ENCODE measurements around the gene OGFOD3.
"Not testable (repeated sequence)": the region's sequence is repeated elsewhere in the genome, so short reads cannot be mapped to it uniquely, and the experiment has no call there.

Gene OGFOD3

DNA sequence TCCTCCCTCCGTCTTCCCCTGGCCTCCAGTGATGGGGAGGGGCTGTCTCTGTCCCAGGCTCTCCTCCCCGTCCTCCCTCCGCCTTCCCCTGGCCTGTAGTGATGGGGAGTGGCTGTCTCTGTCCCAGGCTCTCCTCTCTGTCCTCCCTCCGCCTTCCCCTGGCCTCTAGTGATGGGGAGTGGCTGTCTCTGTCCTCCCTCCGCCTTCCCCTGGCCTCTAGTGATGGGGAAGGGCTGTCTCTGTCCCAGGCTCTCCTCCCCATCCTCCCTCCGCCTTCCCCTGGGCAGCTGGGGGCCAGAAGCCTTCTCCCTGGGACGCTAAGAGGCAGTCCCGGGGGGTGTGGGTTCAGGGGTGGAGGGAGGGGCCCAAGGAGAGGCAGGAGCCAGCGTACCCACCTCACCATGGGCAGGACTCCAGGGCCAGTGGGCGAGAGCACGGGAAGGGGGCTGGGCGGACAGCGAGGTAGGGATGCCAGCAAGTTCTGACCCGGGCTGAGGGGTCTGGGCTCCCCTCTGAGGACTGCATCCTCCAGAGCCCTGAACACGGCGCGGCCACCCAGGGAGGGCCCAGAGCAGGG, 32.0 kb downstream of the OGFOD3 start:
- no peak for DNase-seq

DNA sequence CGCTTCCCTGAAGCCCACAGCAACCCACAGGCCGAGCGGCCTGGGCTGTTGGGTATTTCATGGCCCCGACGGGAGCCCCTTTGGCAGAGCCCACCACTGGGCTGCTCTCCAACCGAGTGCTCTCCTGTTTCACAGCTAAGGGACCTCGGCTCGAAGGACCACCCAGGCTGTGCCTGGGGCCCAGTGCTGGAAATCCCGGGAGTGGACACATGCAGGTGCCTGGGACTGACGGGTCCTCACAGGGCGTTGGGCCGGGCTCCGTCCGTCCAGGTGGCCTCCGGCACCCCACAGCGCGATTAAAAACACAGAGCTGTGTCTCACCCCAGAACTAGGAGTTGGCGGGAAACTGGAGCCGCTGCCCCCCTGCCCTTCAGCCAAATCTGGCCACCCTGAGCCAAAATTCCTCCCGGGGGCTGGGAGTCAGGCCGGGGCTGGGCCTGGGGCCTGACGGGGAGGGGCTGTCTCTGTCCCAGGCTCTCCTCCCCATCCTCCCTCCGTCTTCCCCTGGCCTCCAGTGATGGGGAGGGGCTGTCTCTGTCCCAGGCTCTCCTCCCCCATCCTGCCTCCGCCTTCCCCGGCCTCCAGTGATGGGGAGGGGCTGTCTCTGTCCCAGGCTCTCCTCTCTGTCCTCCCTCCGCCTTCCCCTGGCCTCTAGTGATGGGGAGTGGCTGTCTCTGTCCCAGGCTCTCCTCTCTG, 32.7 kb downstream of the OGFOD3 start:
- no peak for DNase-seq

DNA sequence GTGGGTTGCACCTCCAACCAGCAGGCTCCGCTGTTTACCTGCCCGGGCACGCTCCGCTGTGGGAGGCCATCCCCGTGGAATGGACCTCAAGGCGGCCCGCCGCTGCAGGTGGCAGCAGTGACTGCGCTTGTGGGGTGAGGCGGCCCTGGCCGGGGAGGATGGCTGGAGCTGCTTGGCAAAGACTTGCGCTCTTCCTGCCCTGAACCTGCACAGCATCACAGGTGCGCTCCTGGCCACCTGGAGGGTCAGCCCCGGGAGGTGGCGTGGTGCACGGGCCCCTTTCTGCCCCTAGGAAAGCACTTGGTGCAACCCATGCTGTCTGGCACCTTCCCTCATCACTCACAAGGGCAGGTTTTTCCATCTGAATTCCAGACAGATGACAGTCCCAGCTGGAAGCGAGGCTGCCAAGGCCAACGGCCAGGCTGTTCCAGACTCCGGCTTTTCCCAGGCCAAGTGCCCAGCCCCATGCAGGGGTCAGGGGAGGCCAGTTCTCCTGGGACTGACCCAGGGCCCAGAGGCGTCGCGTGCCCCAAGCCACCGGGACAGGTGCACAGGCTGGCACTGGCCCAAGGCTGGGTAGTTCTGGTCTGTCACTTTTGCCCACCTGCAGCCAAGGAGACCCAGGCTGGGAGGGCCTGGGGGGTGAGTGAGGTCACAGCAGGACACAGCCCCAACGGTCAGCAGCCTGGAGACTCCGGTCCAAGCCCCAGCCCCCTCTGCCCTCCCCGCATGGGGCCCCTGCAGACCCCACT, 33.5 kb downstream of the OGFOD3 start:
- no peak for DNase-seq

DNA sequence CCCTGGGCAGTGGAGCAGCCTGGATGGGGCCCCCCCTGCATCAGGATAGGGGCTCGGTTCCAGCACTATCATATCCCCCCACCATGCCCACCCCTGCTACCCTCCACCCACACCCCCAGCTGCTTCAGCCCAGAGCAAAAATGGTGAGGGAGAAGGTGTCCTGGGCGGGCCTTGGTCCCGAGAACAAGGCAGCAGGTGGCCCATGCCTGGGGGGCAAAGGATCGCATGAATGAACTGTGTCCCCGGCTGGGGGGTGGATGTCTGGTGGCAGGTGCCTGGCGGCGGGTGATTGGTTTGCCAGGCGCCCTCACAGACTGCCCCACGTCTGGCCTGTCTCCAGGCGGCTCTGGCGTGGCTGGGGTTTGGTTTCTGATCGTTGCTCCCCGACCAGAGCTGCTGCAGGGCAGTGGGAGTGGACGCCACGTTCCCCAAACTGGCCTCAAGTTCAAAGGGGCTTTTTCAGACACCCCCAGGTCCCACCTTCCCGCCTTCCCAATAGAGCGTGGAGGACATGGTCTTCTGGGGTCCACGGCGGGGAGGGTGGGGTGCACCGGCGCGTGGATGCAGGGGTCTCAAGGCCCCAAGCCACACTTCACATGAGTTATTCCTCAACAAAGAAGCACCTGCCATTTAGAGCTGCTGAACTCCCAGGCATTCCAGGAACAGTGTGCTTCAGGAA, 34.2 kb downstream of the OGFOD3 start:
- no peak for DNase-seq

DNA sequence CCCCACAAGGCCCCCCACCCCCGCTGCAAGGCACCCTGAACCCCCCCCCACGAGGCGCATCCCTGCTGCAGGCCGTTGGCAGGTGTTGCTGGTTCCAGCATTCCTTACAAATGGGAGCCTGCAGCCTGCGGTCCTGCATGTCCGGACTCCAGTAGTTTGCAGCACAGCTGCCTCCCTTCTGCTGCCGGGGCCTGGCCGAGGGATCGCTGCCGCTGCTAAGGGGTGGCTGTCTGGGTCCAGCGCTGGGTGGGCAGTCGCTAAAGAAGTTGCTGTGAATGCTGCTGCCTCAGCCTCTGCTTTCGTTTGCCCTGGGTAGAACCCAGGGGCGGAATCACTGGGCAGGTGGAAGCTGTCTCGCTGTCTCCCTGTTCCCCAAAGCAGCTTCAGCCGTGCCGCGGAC, 35.0 kb downstream of the OGFOD3 start:
- no peak for DNase-seq

DNA sequence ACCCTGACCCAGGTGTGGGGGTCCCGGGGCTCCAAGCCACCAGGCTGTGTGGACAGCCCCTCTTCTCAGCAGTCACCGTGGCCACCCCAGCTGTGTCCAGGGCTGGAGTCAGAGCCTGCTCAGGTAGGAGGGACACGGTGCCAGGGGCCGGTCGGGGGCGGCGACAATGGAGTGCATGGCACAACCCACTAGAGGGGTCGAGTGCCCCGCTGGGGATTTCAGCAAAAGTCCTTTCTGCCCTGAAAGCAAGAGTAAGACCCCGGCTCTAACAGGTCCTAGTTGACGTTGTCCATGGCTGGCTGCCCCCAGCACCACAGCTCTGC, 35.5 kb downstream of the OGFOD3 start:
- DNase-seq: no peak

DNA sequence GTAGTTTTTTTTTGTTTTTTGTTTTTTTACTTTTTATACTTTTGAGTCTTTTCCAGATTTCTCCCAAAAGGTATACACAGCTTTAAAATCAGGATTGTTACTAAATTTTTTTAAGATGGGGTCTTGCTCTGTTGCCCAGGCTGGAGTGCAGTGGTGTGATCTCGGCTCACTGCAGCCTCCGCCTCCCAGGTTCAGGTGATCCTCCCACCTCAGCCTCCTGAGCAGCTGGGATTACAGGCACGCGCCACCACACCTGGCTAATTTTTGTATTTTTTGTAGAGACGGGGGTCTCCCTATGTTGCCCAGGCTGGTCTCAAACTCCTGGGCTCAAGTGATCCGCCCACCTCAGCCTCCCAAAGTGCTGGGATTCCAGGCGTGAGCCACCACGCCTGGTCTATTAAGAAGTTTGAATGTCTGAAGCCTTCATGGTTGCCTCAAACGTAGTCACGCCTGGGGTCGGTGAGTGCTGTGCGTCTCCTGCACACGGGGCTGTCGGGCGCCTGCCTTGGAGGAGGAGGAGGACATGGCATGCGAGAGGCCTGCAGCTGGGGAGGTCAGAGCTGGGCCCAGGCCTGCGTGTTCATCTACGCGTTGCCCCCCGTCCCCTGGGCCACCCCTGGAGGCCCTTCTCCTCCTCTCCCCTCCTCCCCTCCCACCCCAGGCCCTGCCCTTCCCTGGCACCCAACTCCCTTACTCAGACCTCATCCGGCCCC, 36.0 kb downstream of the OGFOD3 start:
- not testable (repeated sequence) for DNase-seq

DNA sequence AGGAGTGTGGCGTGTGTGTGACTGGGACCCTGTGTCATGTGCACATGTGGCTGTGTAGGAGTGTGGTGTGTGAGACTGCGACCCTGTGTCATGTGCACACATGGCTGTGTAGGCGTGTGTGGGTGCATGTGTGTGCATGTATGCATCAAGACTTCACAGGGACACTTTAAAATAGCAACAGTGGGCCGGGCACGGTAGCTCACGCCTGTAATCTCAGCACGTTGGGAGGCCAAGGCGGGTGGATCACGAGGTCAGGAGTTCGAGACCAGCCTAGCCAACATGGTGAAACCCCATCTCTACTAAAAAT, 36.7 kb downstream of the OGFOD3 start:
- DNase-seq: not testable (repeated sequence)

DNA sequence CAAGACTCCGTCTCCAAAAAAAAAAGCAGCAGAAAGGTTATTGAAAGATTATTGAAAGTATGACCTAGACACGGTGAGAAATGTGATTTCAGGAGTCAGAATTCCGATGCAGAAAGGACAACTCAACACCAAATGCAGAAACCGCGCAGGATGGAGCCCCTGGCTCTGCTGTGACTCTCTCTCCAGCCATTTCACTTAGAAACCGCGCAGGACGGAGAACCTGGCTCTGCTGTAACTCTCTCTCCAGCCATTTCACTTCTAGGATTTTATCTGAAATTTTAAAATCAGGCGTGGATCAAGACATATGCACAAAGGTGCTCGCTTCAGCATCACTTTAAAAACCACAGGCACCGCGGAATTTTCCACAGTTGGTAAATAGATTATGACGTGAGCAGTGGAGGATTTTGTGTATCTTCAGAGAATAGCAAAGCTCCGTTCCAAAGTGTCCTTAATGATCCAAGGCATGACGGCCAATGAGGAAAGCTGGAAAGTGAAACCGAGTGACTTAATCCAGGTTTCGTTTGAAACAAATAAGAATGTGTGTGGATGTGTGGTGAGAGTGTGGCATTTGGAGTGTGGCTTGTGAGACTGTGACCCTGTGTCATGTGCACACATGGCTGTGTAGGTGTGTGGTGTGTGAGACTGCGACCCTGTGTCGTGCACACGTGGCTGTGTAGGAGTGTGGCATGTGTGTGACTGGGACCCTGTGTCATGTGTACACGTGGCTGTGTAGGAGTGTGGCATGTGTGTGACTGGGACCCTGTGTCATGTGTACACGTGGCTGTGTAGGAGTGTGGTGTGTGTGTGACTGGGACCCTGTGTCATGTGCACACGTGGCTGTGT, 37.3 kb downstream of the OGFOD3 start:
- no peak for DNase-seq

DNA sequence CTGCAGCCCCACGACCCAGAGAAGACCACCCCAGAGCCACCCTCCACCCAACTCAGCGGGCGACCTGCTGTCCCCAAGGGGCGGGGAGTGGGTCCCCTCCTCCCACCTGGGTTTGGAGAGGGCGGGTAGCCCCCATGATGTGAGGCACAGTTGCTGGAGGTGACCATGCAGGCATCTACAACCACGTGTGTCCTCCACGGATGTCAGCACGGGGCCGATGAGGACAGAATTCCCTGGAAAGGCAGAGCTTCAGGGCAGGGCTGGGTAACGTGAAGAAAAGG, 39.7 kb downstream of the OGFOD3 start:
- DNase-seq: no peak

DNA sequence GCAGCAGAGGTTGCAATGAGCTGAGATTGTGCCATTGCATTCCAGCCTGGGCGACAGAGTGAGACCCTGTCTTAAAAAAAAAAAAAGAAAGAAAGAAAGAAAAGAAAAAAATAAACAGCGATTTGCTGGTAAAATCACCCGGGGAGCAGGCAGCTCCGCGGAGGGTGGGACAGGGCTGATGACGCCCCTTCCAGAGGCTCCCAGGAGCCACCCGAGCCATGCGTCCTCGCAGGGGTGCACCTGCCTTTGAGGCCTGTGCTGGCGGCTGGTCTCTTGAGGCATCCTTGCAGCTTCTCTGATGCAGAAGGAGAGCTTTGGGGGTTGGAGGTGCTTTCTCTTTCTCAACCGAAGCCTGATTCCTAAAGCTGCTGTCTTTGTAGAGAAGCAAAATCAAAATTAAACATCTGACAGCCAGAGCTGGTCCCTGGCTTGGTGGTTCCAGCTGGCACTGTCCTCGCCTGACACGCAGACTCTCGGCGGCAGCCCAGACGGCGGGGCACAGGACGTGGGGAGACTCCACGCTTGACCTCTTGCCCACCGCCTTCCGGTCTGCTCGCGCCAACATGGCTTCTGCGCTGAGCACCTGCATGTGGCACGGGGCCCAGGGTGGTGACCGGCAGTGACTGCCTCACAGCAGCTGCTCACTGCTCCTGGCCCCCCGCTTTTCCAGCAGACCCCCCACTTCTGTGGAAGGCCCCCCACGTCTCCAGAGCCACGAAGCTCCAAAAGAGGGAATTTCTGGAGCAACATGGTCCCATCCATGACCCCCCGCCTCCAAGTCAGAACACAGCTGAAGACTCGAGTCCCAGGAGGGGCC, 40.3 kb downstream of the OGFOD3 start:
- no peak for DNase-seq

DNA sequence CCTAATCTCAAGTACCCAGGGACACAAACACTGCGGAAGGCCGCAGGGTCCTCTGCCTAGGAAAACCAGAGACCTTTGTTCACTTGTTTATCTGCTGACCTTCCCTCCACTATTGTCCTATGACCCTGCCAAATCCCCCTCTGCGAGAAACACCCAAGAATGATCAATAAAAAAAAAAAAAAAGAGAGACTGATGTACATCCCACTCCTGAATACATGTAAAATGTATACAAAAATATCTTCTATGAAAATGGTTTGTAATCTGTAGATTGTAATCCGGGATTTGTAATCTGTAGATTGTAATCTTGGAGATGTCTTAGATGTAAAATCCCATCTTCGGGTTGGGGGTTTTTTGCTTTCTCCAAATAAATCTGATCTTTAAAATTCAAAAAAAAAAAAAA, 41.1 kb downstream of the OGFOD3 start:
- not testable (repeated sequence) for DNase-seq

DNA sequence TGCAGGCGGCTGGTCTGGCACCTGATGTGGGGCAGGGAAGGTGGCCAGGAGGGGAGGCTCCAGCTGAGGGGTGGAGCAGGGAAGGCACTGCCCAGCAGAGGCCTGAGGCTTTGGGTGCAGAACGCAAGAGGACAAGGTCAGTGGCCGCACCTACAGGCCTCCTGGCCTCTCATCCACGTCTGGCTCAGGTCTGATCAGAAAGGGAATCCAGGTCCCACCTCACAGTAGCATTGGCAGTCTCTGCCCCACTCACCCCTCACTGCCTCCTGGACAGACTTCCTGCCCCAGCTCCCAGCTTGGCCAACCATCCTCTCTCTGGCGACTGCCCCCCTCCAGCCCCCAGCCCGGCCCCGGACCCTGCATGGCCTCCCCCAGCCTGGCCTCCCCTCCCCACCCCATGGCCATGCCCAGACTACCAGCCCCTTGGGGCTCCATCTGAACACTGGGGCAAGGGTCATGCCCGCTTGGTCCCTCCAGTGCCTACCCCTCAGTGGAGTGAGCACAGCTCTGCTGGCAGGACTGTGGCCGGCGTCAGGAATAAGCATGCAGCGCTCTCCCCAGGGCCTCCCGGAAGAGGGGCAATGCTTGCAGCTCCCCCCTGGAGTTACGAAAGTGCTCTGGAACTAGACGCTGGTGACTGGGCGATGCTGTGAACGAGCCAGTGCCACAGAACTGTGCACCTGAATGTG, 42.2 kb downstream of the OGFOD3 start:
- DNase-seq: no peak

DNA sequence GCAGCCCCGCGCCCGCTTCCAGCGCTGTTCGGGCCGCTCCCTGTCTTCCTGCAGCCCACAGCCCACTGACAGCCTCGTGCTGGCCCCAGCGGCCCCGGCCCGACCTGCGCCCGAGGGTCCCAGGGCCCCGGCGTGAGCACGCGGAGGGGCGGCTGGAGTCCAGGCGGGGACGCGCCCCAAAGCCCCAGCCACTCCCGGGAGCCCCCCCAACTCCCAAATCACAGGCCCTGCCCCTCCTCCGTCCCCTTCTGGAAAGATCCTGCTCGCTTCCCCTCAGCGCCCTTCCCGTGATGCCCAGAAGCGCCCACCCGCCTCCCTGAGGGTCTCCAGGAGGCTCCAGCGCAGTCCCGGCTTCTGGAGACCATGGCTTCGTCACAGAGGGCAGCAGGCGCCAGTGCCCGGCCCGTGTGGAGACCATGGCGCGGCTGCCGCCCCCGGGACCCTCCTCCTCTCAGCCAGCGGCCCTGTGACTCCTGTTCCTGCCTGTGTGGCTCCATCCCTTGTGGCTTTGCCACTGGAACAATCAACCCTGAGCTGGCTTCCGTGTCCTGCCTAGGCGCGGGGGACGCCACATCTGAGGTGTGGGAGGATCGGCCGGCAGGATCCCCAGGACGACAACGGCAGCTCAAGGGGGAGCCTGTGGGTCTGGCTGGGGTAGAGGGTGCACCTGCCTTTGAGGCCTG, 42.9 kb downstream of the OGFOD3 start:
- no peak for DNase-seq

DNA sequence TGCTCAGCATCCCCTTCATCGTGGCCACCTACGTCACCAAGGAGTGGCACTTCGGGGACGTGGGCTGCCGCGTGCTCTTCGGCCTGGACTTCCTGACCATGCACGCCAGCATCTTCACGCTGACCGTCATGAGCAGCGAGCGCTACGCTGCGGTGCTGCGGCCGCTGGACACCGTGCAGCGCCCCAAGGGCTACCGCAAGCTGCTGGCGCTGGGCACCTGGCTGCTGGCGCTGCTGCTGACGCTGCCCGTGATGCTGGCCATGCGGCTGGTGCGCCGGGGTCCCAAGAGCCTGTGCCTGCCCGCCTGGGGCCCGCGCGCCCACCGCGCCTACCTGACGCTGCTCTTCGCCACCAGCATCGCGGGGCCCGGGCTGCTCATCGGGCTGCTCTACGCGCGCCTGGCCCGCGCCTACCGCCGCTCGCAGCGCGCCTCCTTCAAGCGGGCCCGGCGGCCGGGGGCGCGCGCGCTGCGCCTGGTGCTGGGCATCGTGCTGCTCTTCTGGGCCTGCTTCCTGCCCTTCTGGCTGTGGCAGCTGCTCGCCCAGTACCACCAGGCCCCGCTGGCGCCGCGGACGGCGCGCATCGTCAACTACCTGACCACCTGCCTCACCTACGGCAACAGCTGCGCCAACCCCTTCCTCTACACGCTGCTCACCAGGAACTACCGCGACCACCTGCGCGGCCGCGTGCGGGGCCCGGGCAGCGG, 43.6 kb downstream of the OGFOD3 start:
- no peak for DNase-seq

DNA sequence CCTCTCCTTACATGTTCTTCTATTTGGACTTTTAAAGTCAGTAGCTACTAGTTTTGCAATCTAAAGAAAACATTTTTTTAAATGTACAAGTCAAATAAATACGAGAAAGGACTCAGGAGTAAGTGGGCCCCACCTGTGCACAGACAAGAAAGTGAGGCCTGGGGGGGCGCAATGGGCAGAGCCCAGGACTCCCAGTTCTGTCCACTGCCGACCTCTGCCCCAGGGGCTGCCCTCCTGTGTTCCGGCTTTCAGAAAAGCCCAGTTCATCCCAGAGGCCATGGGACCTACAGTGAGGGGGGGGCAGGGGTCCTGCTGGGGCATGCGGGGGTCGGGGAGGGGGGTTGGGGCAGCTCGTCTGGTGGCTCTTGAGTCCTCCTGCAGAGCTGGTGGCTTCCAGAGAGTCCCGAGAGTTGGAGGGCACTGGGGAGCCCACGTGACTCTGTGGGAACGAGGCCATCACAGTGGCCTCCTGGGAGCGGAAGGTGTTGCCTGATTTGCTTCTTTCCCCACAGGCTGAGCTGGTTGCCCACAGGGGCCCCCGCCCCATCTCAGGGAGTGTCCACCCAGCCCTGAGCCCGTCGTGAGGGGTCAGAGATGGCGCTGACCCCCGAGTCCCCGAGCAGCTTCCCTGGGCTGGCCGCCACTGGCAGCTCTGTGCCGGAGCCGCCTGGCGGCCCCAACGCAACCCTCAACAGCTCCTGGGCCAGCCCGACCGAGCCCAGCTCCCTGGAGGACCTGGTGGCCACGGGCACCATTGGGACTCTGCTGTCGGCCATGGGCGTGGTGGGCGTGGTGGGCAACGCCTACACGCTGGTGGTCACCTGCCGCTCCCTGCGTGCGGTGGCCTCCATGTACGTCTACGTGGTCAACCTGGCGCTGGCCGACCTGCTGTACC, 44.4 kb downstream of the OGFOD3 start:
- no peak for DNase-seq

DNA sequence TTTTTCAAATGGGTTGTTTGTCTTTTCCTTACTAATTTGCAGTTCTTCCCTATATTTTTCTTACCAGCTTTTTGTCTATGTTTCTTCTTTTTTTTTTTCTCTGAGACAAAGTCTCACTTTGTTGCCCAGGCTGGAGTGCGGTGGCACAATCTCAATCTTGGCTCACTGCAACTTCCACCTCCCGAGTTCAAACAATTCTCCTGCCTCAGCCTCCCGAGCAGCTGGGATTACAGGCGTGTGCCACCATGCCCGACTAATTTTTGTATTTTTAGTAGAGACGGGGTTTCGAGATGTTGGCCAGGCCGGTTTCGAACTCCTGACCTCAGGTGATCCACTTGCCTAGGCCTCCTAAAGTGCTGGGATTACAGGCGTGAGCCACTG, 45.3 kb downstream of the OGFOD3 start:
- DNase-seq: not testable (repeated sequence)

DNA sequence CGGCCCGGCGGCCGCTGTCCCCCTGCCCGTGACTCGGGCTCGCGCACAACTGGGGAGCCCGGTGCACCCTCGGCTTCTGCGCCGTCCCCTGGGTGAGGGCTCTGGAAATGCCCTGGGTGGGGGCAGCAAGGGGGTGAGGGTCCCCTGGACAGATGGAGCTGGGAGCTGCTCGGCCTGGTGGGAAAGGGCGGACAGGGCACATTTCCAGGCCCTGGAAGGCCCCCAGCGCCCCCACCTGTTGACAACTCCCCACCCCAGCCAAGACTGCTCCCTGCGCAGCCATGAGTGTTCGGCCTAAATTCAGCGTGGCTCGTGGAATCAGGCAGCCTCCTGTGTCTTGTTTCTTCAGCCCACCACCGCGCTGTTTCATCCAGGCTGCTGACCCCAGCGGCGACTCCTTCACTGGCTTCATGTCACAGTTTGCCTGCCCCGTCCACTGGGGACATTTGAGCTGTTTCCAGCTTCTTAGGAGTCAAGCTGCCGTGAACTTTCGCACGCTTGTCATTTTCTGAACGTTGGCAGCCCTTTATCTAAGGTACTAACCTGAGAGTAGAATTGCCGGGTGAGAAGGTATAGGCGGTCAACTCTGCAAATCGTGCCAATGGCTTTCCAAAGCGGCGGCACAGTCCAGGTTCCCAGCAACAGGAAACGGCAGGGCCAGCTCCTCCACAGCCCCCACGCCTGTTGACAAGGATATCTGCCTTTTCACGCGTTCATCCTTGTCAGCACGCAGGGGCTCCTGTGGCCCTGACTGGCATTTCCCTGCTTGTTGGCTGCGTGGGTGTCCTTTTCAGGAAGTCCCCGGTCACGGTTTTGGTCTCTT, 45.9 kb downstream of the OGFOD3 start:
- no peak for DNase-seq
